ENCODE results near the gene PRSS38. TPM values are rescaled to one million over a fixed set of nuclear protein-coding genes. Genes with fewer than 3 reads are reported as not detected.

PRSS38 gene
- total RNA-seq, 1 experiment from 2014 or later: not detected

- POLR2A ChIA-PET: no interaction called here
- ATAC-seq: no peak
- H3K9me3 ChIP-seq (ENCODE audit: control insufficient read depth, insufficient read depth, low read depth, low read length): no peaks in the 10 kb centered on the region
- TF ChIP-seq POLR2AphosphoS5 (IDR thresholded peaks at IDR 0.05; ENCODE audit: low read depth, low read length): no peak
- no peak for TF ChIP-seq CTCF (IDR thresholded peaks at IDR 0.05)
- no peak for TF ChIP-seq REST (IDR thresholded peaks at IDR 0.05; ENCODE audit: insufficient read depth in 1 of 2, low read depth in 2 of 2, low read length in 1 of 2)
- no peak for TF ChIP-seq SIN3A (IDR thresholded peaks at IDR 0.05; ENCODE audit: borderline replicate concordance, insufficient read depth, low read depth, low read length)
- no peak for TF ChIP-seq TCF7L2 (IDR thresholded peaks at IDR 0.05; ENCODE audit: low read depth, low read length)
- no peaks in the 10 kb centered on the region for H3K36me3 ChIP-seq (ENCODE audit: control insufficient read depth, insufficient read depth, low read length)
- H3K27ac ChIP-seq (ENCODE audit: low read length): peak overlapping the region; percentile 52; the same call in 1 of the 2 replicates
- intact Hi-C loops (cut with micrococcal nuclease; ENCODE audit: unreplicated experiment): no loop called here
- peaks cover 40% of the 10 kb centered on the region for H3K4me1 ChIP-seq (ENCODE audit: control insufficient read depth, insufficient read depth, low read length)
- CTCF ChIA-PET: no interaction called here
- no TSS peak for BruUV-seq (replicated peaks)
- in situ Hi-C loops (cut with HindIII; ENCODE audit: low pct_unique_long_range_greater_than_20kb, low sequenced_read_pairs): no loop called here
- no peak for DNase-seq (ENCODE audit: low read depth, low spot score)
- H3K4me3 ChIP-seq (ENCODE audit: low read depth in 2 of 2, low read length in 2 of 2): no peak overlapping the region
- no peaks in the 10 kb centered on the region for H3K27me3 ChIP-seq (ENCODE audit: control insufficient read depth, insufficient read depth, low read length)
Measured at GRCh38 chr1:227891955-227892488, 76.5 kb downstream of the PRSS38 start.

GRCh38 chr1:227892489-227893299 lies 77.2 kb downstream of the PRSS38 start:
- ChIA-PET CTCF (no interaction called here), POLR2A (no interaction called here)
- intact Hi-C loops (cut with micrococcal nuclease; ENCODE audit: unreplicated experiment): no loop called here

More at GRCh38 chr1:227892489-227893299, 77.2 kb downstream of the PRSS38 start:
- Histone ChIP-seq H3K9me3 (ENCODE audit: control insufficient read depth, insufficient read depth, low read depth, low read length) (no peaks in the 10 kb centered on the region), H3K36me3 (ENCODE audit: control insufficient read depth, insufficient read depth, low read length) (no peaks in the 10 kb centered on the region), H3K4me1 (ENCODE audit: control insufficient read depth, insufficient read depth, low read length) (peaks cover 40% of the 10 kb centered on the region), H3K27me3 (ENCODE audit: control insufficient read depth, insufficient read depth, low read length) (no peaks in the 10 kb centered on the region), H3K27ac (ENCODE audit: low read length) (peak overlapping the region; percentile 52; the same call in 1 of the 2 replicates), H3K4me3 (ENCODE audit: low read depth in 2 of 2, low read length in 2 of 2) (no peak overlapping the region)
- in situ Hi-C loops (cut with HindIII; ENCODE audit: low pct_unique_long_range_greater_than_20kb, low sequenced_read_pairs): no loop called here
- TF ChIP-seq CTCF (IDR thresholded peaks at IDR 0.05) (no peak), REST (IDR thresholded peaks at IDR 0.05; ENCODE audit: insufficient read depth in 1 of 2, low read depth in 2 of 2, low read length in 1 of 2) (no peak), POLR2AphosphoS5 (IDR thresholded peaks at IDR 0.05; ENCODE audit: low read depth, low read length) (no peak), SIN3A (IDR thresholded peaks at IDR 0.05; ENCODE audit: borderline replicate concordance, insufficient read depth, low read depth, low read length) (no peak), TCF7L2 (IDR thresholded peaks at IDR 0.05; ENCODE audit: low read depth, low read length) (no peak)
- ATAC-seq (no peak), DNase-seq (ENCODE audit: low read depth, low spot score) (no peak)
- BruUV-seq (replicated peaks): no TSS peak
